Bone marrow (tissue), 2 donors: ENCODE measurements around the gene MDH2.
"Not testable (repeated sequence)": the region's sequence is repeated elsewhere in the genome, so short reads cannot be mapped to it uniquely, and the experiment has no call there.

Source experiments
- DNase-seq, 2 donors: peaks; one replicate each; lab custom pipeline; 2025; lab: John Stamatoyannopoulos, UW

MDH2 gene

GRCh38 chr7:76071316-76072242 lies 23.7 kb downstream of the MDH2 start:
- no peak for DNase-seq

- DNase-seq, result no peak
These were observed 24.6 kb downstream of the MDH2 start for GRCh38 chr7:76072243-76073148.

- no peak for DNase-seq
These were observed 25.6 kb downstream of the MDH2 start for GRCh38 chr7:76073335-76073990.

- no peak for DNase-seq
These were observed 26.5 kb downstream of the MDH2 start for GRCh38 chr7:76074306-76074971.

- no peak for DNase-seq
These were observed 27.1 kb downstream of the MDH2 start for GRCh38 chr7:76074972-76075370.

GRCh38 chr7:76076995-76077394 lies 29.1 kb downstream of the MDH2 start:
- DNase-seq, result no peak

- no peak for DNase-seq
These were observed 29.5 kb downstream of the MDH2 start for GRCh38 chr7:76077435-76077834.

GRCh38 chr7:76080204-76080603 lies 32.3 kb downstream of the MDH2 start:
- no peak for DNase-seq

GRCh38 chr7:76084115-76084514 lies 36.2 kb downstream of the MDH2 start:
- DNase-seq, result not testable (repeated sequence)

- no peak for DNase-seq
These were observed 38.2 kb downstream of the MDH2 start for GRCh38 chr7:76086070-76086469.

GRCh38 chr7:76087362-76087791 lies 39.5 kb downstream of the MDH2 start:
- DNase-seq, result not testable (repeated sequence)

- DNase-seq, result no peak
These were observed 42.1 kb downstream of the MDH2 start for GRCh38 chr7:76089865-76090475.

GRCh38 chr7:76091506-76091905 lies 43.6 kb downstream of the MDH2 start:
- no peak for DNase-seq

GRCh38 chr7:76093531-76093930 lies 45.6 kb downstream of the MDH2 start:
- DNase-seq, result not testable (repeated sequence)

GRCh38 chr7:76094326-76094725 lies 46.4 kb downstream of the MDH2 start:
- DNase-seq, result not testable (repeated sequence)

GRCh38 chr7:76095908-76096307 lies 48.0 kb downstream of the MDH2 start:
- no peak for DNase-seq

- DNase-seq, result not testable (repeated sequence)
These were observed 54.0 kb downstream of the MDH2 start for GRCh38 chr7:76101693-76102437.

GRCh38 chr7:76103788-76104187 lies 55.9 kb downstream of the MDH2 start:
- DNase-seq, result not testable (repeated sequence)

- DNase-seq, result not testable (repeated sequence)
These were observed 58.2 kb downstream of the MDH2 start for GRCh38 chr7:76106130-76106529.

GRCh38 chr7:76106893-76107292 lies 59.0 kb downstream of the MDH2 start:
- DNase-seq, result no peak
